GM12878 (cell line): ENCODE results near the gene WHRN. TPM values are rescaled to one million over a fixed set of nuclear protein-coding genes. Genes with fewer than 3 reads are reported as not detected.

Experiments used
- ATAC-seq: fragments of 200-7000 bp; cut with Tn5 transposase; 3 replicates; pipeline ENCODE4 v1.9.1; 2020; ENCODE audit warnings: mild to moderate bottlenecking, moderate library complexity
- BruUV-seq: library from RNA; stranded (reverse); fragments of 400-500 nt; replicated peaks from 2 replicates; lab custom pipeline; 2021; lab: Mats Ljungman, UMichigan
- CTCF ChIA-PET: fragments of 300-600 bp; sonication (Branson Sonifier 250); formaldehyde crosslinking; extraction: SDS; loops from one replicate; lab custom pipeline; 2021; ENCODE audit warnings: inconsistent platforms; lab: Yijun Ruan, JAX
- POLR2A ChIA-PET: fragments of 350-600 bp; formaldehyde crosslinking; extraction: SDS; loops from one replicate; lab custom pipeline; 2021; ENCODE audit warnings: inconsistent platforms; lab: Charles Lee
- RAD21 ChIA-PET: fragments of 300-600 bp; sonication (Branson Sonifier 250); formaldehyde crosslinking; loops from one replicate; lab custom pipeline; 2023; ENCODE audit warnings: antibody characterized with exemption; ENCODE audit not compliant: unreplicated experiment; lab: Charles Lee
- SMC1A ChIA-PET: fragments of 300-600 bp; sonication (Branson Sonifier 250); formaldehyde crosslinking; loops from one replicate; lab custom pipeline; 2023; ENCODE audit not compliant: unreplicated experiment, uncharacterized antibody; lab: Charles Lee
- DNase-seq: peaks from one replicate; pipeline ENCODE4 v3.0.0-alpha.2; 2011; ENCODE audit warnings: low read depth, low spot score
- FAIRE-seq: peaks from 3 replicates; lab custom pipeline; 2011; peaks lifted over from hg19 to GRCh38; lab: Jason Lieb, UNC
- H2AFZ ChIP-seq: 2 replicates; pipeline ENCODE4 v1.6.0; 2011; ENCODE audit warnings: low read depth, low read length, control low read depth; ENCODE audit not compliant: control insufficient read depth
- H3K27ac ChIP-seq: 2 replicates; pipeline ENCODE4 v1.5.1; 2011; ENCODE audit warnings: control low read depth; ENCODE audit not compliant: control insufficient read depth, insufficient read depth
- H3K27me3 ChIP-seq, 2 experiments: replicated peaks in 1 of 2; 2 replicates each; pipeline versions ENCODE4 v1.6.0 to v1.6.1; 2011; ENCODE audit warnings: low read length in 1 of 2; ENCODE audit not compliant: control insufficient read depth in 2 of 2, insufficient read depth in 2 of 2
- H3K36me3 ChIP-seq, 2 experiments: 2 replicates each; pipeline ENCODE4 v1.5.1; 2011; ENCODE audit warnings: low read length in 1 of 2; ENCODE audit not compliant: control insufficient read depth in 2 of 2, insufficient read depth in 2 of 2
- H3K4me1 ChIP-seq: 2 replicates; pipeline ENCODE4 v1.6.1; 2011; ENCODE audit warnings: mild to moderate bottlenecking, low read length, moderate library complexity, mixed read lengths; ENCODE audit not compliant: control insufficient read depth, insufficient read depth
- H3K4me2 ChIP-seq: 2 replicates; pipeline ENCODE4 v1.6.0; 2011; ENCODE audit warnings: control low read depth; ENCODE audit not compliant: control insufficient read depth, insufficient read depth
- H3K4me3 ChIP-seq: fragments of 200-600 bp; sonication (generic); 2 replicates; pipeline ENCODE4 v1.5.1; 2016
- H3K79me2 ChIP-seq: 2 replicates; pipeline ENCODE4 v1.6.0; 2011; ENCODE audit warnings: low read length; ENCODE audit not compliant: control insufficient read depth, insufficient read depth
- H3K9ac ChIP-seq: 2 replicates; pipeline ENCODE4 v1.8.0; 2011; ENCODE audit warnings: low read length, control low read depth, mixed read lengths; ENCODE audit not compliant: control insufficient read depth, insufficient read depth
- H3K9me3 ChIP-seq: replicated peaks from 3 replicates; pipeline ENCODE4 v1.5.1; 2011; ENCODE audit warnings: mild to moderate bottlenecking, low read length; ENCODE audit not compliant: control insufficient read depth, insufficient read depth
- H4K20me1 ChIP-seq: 2 replicates; pipeline ENCODE4 v1.6.0; 2011; ENCODE audit not compliant: control insufficient read depth, insufficient read depth
- BCL11A ChIP-seq: IDR thresholded peaks from 2 replicates; pipeline ENCODE4 v1.6.1; 2011; ENCODE audit warnings: low read depth, low read length
- IKZF2 ChIP-seq, 2 experiments: fragments of 450-650 bp; IDR thresholded peaks; 2 replicates each; pipeline ENCODE4 v1.6.1; 2017; ENCODE audit warnings: mild to moderate bottlenecking in 2 of 2, moderate library complexity in 2 of 2
- JUNB ChIP-seq: IDR thresholded peaks from 2 replicates; pipeline ENCODE4 v1.6.1; 2016; ENCODE audit warnings: antibody characterized with exemption, mild to moderate bottlenecking
- NFIC ChIP-seq: IDR thresholded peaks from 2 replicates; pipeline ENCODE4 v1.6.1; 2012; ENCODE audit warnings: low read depth, mild to moderate bottlenecking, inconsistent platforms, low read length, moderate library complexity
- NFYA ChIP-seq: IDR thresholded peaks from 2 replicates; pipeline ENCODE4 v1.6.1; 2011; ENCODE audit warnings: low read depth, mild to moderate bottlenecking, low read length, improper control_type of control experiment, borderline replicate concordance
- POLR2AphosphoS2 ChIP-seq: IDR thresholded peaks from 2 replicates; pipeline ENCODE4 v1.6.1; 2011; ENCODE audit warnings: low read depth, mild to moderate bottlenecking, low read length, improper control_type of control experiment, moderate library complexity
- POLR2AphosphoS5 ChIP-seq: IDR thresholded peaks from 2 replicates; pipeline ENCODE4 v1.6.1; 2011; ENCODE audit warnings: mild to moderate bottlenecking, low read length, inconsistent platforms
- POU2F2 ChIP-seq: IDR thresholded peaks from 3 replicates; pipeline ENCODE4 v1.6.1; 2011; ENCODE audit warnings: low read depth, mild to moderate bottlenecking, low read length, borderline replicate concordance
- RAD51 ChIP-seq: fragments of 450-650 bp; IDR thresholded peaks from 2 replicates; pipeline ENCODE4 v1.6.1; 2016; ENCODE audit warnings: moderate library complexity, mild to moderate bottlenecking, inconsistent platforms
- RCOR1 ChIP-seq: conservative IDR thresholded peaks from 2 replicates; pipeline ENCODE4 v1.6.1; 2012; ENCODE audit warnings: low read depth, low read length, improper control_type of control experiment
- RELA ChIP-seq: fragments of 450-650 bp; IDR thresholded peaks from 2 replicates; pipeline ENCODE4 v1.8.0; 2014; ENCODE audit warnings: borderline replicate concordance; ENCODE audit not compliant: partially characterized antibody
- SIN3A ChIP-seq: IDR thresholded peaks from 2 replicates; pipeline ENCODE4 v1.6.1; 2012; ENCODE audit warnings: low read depth, low read length, improper control_type of control experiment
- TCF12 ChIP-seq: IDR thresholded peaks from 2 replicates; pipeline ENCODE4 v1.6.1; 2011; ENCODE audit warnings: low read depth, mild to moderate bottlenecking, low read length
- YY1 ChIP-seq: IDR thresholded peaks from 2 replicates; pipeline ENCODE4 v1.6.1; 2011; ENCODE audit warnings: low read depth, mild to moderate bottlenecking, low read length
- WGBS: methylation state at CpG from one replicate; pipeline ENCODE4 v1.1.6; 2016; ENCODE audit warnings: low lambda C conversion rate; ENCODE audit not compliant: insufficient replicate concordance, insufficient coverage; ENCODE audit errors: missing lambda C conversion rate; 5-methylcytosine and 5-hydroxymethylcytosine counted together
- in situ Hi-C: fragments of 300-500 bp; cut with MboI; formaldehyde crosslinking; loops from 9 replicates; pipeline ENCODE4 v1.14.3; 2018; ENCODE audit warnings: mixed read lengths
- intact Hi-C: fragments of 100-400 bp; cut with micrococcal nuclease; formaldehyde crosslinking; loops from one replicate; pipeline ENCODE4 v1.14.2; 2022; ENCODE audit not compliant: unreplicated experiment
- polyA plus RNA-seq, 11 experiments: library from polyadenylated mRNA; depleted of rRNA in 4 of 11; unstranded in 6 of 11; stranded (reverse) in 5 of 11; fragments of >200 nt; fragmentation: Nextera tagmentation in 4 of 11; fragmentation: Illumina TruSeq in 1 of 11; extraction: Ambion mirVana in 4 of 11; extraction: Trizol in 1 of 11; gene quantifications; 1 replicate in 1 of 11; 2 replicates in 10 of 11; pipeline versions ENCODE4 v1.2.1 to v1.2.3, GENCODE V29; 2011 to 2016; ENCODE audit warnings: inconsistent platforms in 2 of 11, missing spikeins in 2 of 11, low read depth in 1 of 11
- total RNA-seq, 4 experiments: library from RNA; depleted of rRNA in 3 of 4; stranded (reverse); fragments of >200 nt in 3 of 4; fragmentation: Illumina TruSeq in 1 of 4; extraction: Trizol in 1 of 4; gene quantifications; 2 replicates each; pipeline versions ENCODE4 v1.2.1 to v1.2.3, GENCODE V29; 2013 to 2021
- TF ChIP-seq, protein P1 (sequence below): fragments of 450-650 bp; IDR thresholded peaks from 2 replicates; pipeline ENCODE4 v1.6.1; 2017; ENCODE audit warnings: mild to moderate bottlenecking, moderate library complexity
- TF ChIP-seq, protein P2 (sequence below): IDR thresholded peaks from 2 replicates; pipeline ENCODE4 v1.6.1; 2011; ENCODE audit warnings: low read depth, low read length, improper control_type of control experiment, borderline replicate concordance

WHRN gene
- total and polyA plus RNA-seq, 10 of the 15 experiments (the other 5 are each of a cell fraction or from before 2014, with no cell fraction given) = 0.04 to 18.2 (median 0.68) TPM; not detected in 1

DNA sequence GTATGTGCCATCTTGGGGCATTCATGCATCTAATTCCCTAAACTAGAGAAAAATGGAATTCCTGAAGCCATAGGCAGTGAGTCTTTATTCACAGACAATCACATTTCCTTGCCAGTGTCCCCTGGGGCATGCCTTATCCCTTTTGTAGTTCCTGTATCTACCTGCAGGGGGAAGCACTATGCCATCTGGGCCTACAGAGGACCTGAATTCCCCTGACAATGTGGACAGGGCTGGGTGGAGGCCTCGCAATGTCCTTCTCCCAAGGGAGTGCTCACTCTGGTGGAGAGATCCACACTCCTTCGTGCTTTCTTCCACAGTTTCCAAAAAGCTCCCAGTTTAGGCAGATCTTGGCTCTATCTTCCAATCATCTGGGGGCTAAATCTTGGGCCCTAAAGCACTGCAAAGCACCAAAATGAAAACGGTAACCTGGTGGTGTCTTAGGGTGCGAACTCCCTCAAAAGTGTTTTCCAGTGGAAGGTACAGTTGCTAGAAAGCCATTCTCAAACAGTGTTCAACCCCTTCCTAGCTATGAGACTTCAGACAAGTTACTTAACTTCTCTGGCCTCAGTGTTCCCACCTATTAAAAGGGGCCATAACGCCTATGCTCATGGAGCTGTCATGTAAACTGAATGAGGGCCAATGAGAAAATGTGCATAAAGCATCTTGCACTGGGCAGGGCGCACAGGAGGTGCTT lies 17.5 kb downstream of the WHRN start (continued):
- TF ChIP-seq, protein P1, sequence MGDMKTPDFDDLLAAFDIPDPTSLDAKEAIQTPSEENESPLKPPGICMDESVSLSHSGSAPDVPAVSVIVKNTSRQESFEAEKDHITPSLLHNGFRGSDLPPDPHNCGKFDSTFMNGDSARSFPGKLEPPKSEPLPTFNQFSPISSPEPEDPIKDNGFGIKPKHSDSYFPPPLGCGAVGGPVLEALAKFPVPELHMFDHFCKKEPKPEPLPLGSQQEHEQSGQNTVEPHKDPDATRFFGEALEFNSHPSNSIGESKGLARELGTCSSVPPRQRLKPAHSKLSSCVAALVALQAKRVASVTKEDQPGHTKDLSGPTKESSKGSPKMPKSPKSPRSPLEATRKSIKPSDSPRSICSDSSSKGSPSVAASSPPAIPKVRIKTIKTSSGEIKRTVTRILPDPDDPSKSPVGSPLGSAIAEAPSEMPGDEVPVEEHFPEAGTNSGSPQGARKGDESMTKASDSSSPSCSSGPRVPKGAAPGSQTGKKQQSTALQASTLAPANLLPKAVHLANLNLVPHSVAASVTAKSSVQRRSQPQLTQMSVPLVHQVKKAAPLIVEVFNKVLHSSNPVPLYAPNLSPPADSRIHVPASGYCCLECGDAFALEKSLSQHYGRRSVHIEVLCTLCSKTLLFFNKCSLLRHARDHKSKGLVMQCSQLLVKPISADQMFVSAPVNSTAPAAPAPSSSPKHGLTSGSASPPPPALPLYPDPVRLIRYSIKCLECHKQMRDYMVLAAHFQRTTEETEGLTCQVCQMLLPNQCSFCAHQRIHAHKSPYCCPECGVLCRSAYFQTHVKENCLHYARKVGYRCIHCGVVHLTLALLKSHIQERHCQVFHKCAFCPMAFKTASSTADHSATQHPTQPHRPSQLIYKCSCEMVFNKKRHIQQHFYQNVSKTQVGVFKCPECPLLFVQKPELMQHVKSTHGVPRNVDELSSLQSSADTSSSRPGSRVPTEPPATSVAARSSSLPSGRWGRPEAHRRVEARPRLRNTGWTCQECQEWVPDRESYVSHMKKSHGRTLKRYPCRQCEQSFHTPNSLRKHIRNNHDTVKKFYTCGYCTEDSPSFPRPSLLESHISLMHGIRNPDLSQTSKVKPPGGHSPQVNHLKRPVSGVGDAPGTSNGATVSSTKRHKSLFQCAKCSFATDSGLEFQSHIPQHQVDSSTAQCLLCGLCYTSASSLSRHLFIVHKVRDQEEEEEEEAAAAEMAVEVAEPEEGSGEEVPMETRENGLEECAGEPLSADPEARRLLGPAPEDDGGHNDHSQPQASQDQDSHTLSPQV = no peak
- TF ChIP-seq SIN3A = 0 out of 2 replicates have a peak, but pooled peaks have one; percentile 11
- peak; percentile 34; the same call in 1 of the 2 replicates for TF ChIP-seq YY1
- no peak for TF ChIP-seq NFIC

DNA sequence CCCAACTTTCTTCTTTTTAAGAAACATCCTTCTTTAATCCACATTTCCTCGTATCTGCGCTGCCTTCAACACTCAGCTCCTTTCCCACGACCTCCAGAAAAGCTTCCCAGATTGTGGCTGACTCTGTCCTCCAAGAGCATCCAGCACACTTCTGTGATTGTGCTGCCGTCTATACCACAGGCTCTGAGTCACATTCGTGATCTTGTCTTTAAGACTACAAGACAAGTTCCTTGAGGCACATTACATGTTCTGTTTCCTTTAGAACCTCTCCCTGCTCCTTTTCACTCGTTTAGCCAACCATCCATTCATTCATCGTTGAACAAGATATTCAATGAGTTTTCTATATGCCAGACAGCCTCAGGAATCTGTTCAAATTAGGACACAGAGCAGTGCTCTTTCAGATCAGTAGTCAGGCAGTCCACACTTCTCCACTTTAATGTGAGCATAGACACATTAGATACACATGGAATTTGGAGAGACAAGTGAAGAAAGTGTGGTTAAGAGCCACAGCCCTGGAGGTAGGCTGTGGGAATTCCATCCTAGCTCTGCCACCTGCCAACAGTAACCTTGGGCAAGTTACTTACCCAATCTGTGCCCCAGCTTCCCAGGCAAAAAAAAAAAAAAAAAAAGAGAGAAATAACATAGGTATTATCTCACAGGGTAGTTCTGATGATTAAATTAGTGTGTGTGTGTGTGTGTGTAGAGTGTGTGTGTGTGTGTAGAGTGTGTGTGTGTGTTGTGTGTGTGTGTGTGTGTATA lies 18.9 kb downstream of the WHRN start:
- DNase-seq (no peak), ATAC-seq (no peak), FAIRE-seq (no peak)
- Histone ChIP-seq H3K79me2 (no peaks in the 10 kb centered on the region), H3K9ac (no peak overlapping the region), H3K4me1 (peaks cover 15% of the 10 kb centered on the region), H2AFZ (no peak overlapping the region), H3K4me3 (no peak overlapping the region), H3K27me3 (peaks cover 0 to 3% of the 10 kb centered on the region in 2 experiments; a peak in 3 of 4 replicates), H3K27ac (no peak overlapping the region), H3K4me2 (no peak overlapping the region), H3K9me3 (no peaks in the 10 kb centered on the region), H3K36me3 (no peaks in the 10 kb centered on the region), H4K20me1 (no peaks in the 10 kb centered on the region)
- POLR2A ChIA-PET = interaction anchor here (0.6 to 6.4 kb wide), 11 partner anchors 11 to 167 kb away, joined by 3 to 85 read pairs (median 6); partner anchors contain the start of genes AKNA and WHRN
- SMC1A ChIA-PET = interaction anchor here (0.7 to 8.3 kb wide), 18 partner anchors 14 to 166 kb away, joined by 3 to 177 read pairs (median 4); partner anchors contain the start of gene WHRN
- intact Hi-C loops = loop anchor here (2.0 kb wide), 1 partner anchor 16 kb away; no protein-coding TSS in a partner anchor
- RAD21 ChIA-PET = interaction anchor here (0.6 to 6.4 kb wide), 12 partner anchors 11 to 166 kb away, joined by 3 to 104 read pairs (median 6); partner anchors contain the start of genes ATP6V1G1 and WHRN
- in situ Hi-C loops = loop anchor here (5.0 kb wide), 1 partner anchor 166 kb away; no protein-coding TSS in a partner anchor
- WGBS = 52% methylated on average over 7 of the region's 7 CpGs
- no TSS peak for BruUV-seq
- CTCF ChIA-PET = interaction anchor here (0.5 to 7.7 kb wide), 25 partner anchors 9 to 528 kb away, joined by 3 to 256 read pairs (median 4); partner anchors contain the start of genes ATP6V1G1 and WHRN
- TF ChIP-seq IKZF2 (IDR thresholded peaks at IDR 0.05) = no peak
- no peak for TF ChIP-seq RAD51
- TF ChIP-seq NFYA = no peak
- TF ChIP-seq RELA = no peak
- no peak for TF ChIP-seq TCF12
- no peak for TF ChIP-seq JUNB
- no peak for TF ChIP-seq BCL11A
- TF ChIP-seq, protein P2, sequence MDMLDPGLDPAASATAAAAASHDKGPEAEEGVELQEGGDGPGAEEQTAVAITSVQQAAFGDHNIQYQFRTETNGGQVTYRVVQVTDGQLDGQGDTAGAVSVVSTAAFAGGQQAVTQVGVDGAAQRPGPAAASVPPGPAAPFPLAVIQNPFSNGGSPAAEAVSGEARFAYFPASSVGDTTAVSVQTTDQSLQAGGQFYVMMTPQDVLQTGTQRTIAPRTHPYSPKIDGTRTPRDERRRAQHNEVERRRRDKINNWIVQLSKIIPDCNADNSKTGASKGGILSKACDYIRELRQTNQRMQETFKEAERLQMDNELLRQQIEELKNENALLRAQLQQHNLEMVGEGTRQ = no peak
- TF ChIP-seq POLR2AphosphoS5 = no peak
- no peak for TF ChIP-seq POLR2AphosphoS2
- TF ChIP-seq RCOR1 = no peak
- TF ChIP-seq POU2F2 = no peak
